Anterior cingulate cortex (tissue), 58 donors: ENCODE results near the gene AREL1.
"Not testable (repeated sequence)": the region's sequence is repeated elsewhere in the genome, so short reads cannot be mapped to it uniquely, and the experiment has no call there.

ENCODE experiments used
- DNase-seq, 58 donors: peaks; one replicate each; lab custom pipeline; 2025; lab: John Stamatoyannopoulos, UW

The AREL1 gene

GRCh38 chr14:74712499-74713394 is at the start of gene AREL1, which contains the start of gene FCF1:
AREL1 (minus strand) TSS chr14:74713080; CDS start chr14:74685615, 27,465 bp downstream.
FCF1 (plus strand) TSS chr14:74713144; CDS start chr14:74713198, 54 bp downstream.
- DNase-seq, result no peak

- not testable (repeated sequence) for DNase-seq
These were observed 45.6 kb upstream of the AREL1 start for GRCh38 chr14:74758505-74758904.

- DNase-seq, result no peak
These were observed 43.4 kb upstream of the AREL1 start for GRCh38 chr14:74756326-74756725.

- DNase-seq, result no peak
These were observed 42.0 kb upstream of the AREL1 start for GRCh38 chr14:74754899-74755298.

- DNase-seq, result no peak
These were observed 41.3 kb upstream of the AREL1 start for GRCh38 chr14:74754157-74754556.

GRCh38 chr14:74747237-74747636 is 34.4 kb upstream of the AREL1 start:
- no peak for DNase-seq

GRCh38 chr14:74739293-74740030 is 26.6 kb upstream of the AREL1 start:
- no peak for DNase-seq

GRCh38 chr14:74737753-74738325 is 25.0 kb upstream of the AREL1 start:
- DNase-seq, result no peak

GRCh38 chr14:74735125-74735524 is 22.2 kb upstream of the AREL1 start:
- DNase-seq, result no peak

- DNase-seq, result no peak
These were observed 20.3 kb upstream of the AREL1 start for GRCh38 chr14:74733221-74733620.

- no peak for DNase-seq
These were observed 19.5 kb upstream of the AREL1 start for GRCh38 chr14:74732387-74732786.

GRCh38 chr14:74723134-74723533 is 10.3 kb upstream of the AREL1 start:
- DNase-seq, result no peak

- no peak for DNase-seq
These were observed 7.6 kb upstream of the AREL1 start for GRCh38 chr14:74720526-74720925.

- DNase-seq, result no peak
These were observed 485 bp upstream of the AREL1 start for GRCh38 chr14:74713395-74713735.

- no peak for DNase-seq
These were observed 1.2 kb downstream of the AREL1 start for GRCh38 chr14:74711651-74712050.

GRCh38 chr14:74710480-74710879 is 2.4 kb downstream of the AREL1 start:
- DNase-seq, result no peak

GRCh38 chr14:74705613-74706500 is 7.0 kb downstream of the AREL1 start:
- DNase-seq, result no peak

- DNase-seq, result no peak
These were observed 8.2 kb downstream of the AREL1 start for GRCh38 chr14:74704656-74705055.

GRCh38 chr14:74703043-74703442 is 9.8 kb downstream of the AREL1 start:
- no peak for DNase-seq

- no peak for DNase-seq
These were observed 10.6 kb downstream of the AREL1 start for GRCh38 chr14:74702293-74702692.
